ENCODE results near the gene CELSR1.
A peak's percentile ranks its signal among the peaks of the same experiment; 100 is the strongest.

Gene CELSR1

DNA sequence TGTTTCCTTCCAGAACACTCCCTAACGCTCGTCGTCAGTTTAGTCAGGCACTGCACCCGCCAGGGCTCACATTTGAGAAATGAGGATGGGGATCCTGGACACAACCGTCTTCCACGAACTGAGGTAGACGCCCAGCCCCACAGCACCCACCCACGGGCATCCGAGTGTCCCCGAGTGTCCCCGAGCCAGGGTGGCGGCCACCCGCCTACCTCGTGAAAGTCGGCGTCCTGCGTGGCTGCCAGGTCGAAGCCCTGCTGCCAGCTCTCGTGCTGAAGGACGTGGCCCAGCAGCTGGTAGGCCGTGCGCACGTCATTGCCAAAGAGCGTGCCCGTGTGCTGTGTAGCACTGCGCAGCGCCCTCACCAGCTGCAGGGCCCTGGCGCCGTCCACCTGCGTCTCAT is 148.3 kb downstream of the CELSR1 start:
- ChIA-PET CTCF (no interaction called here), POLR2A (ENCODE audit: low non-redundant PET) (no interaction called here)
- no peak for DNase-seq (ENCODE audit: low spot score)
- TF ChIP-seq, protein P1, sequence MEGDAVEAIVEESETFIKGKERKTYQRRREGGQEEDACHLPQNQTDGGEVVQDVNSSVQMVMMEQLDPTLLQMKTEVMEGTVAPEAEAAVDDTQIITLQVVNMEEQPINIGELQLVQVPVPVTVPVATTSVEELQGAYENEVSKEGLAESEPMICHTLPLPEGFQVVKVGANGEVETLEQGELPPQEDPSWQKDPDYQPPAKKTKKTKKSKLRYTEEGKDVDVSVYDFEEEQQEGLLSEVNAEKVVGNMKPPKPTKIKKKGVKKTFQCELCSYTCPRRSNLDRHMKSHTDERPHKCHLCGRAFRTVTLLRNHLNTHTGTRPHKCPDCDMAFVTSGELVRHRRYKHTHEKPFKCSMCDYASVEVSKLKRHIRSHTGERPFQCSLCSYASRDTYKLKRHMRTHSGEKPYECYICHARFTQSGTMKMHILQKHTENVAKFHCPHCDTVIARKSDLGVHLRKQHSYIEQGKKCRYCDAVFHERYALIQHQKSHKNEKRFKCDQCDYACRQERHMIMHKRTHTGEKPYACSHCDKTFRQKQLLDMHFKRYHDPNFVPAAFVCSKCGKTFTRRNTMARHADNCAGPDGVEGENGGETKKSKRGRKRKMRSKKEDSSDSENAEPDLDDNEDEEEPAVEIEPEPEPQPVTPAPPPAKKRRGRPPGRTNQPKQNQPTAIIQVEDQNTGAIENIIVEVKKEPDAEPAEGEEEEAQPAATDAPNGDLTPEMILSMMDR (conservative IDR thresholded peaks at IDR 0.05; ENCODE audit: low read depth), result no peak
- no peak overlapping the region for H3K27ac ChIP-seq

DNA sequence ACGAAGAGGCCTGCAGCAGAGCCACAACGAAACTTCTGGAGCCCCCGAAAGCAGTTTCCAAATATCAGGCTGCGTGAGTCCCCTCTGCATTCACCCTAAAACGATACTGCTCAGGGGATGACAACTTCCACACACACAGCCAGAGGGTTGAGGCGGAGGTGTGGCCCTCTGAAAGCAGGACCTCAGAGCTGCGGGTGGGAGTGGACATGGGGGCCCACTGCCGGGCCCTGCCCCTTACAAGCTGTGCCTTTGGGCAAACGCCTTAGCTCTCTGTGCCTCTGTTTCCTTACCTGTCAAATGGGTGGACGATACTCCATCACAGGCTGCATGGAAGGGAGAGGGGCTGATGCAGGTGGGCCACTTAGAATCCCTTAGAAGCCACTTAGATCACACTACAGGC is 148.8 kb downstream of the CELSR1 start:
- DNase-seq (ENCODE audit: low spot score), result no peak
- POLR2A ChIA-PET (ENCODE audit: low non-redundant PET), result no interaction called here
- H3K27ac ChIP-seq, result no peak overlapping the region
- CTCF ChIA-PET, result no interaction called here
- TF ChIP-seq, protein P1 (conservative IDR thresholded peaks at IDR 0.05; ENCODE audit: low read depth), result no peak

DNA sequence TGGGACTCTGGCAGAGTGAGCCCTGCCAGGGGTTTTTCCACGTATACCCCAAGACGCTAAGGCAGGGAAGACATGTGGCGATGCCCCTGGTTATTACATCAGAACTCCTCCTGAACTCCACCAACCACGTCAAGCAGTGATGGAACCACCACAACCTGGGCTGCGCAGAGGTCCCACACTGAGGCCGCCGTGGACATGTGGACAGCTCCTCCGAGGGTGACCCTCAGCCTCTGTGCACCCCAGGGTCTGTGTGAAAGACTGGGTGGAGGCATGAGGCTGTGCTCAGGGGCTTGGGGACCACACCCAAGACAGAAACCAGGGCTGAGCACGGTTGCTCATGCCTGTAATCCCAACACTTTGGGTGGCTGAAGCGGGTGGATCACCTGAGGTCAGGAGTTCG is 149.7 kb downstream of the CELSR1 start:
- ChIA-PET POLR2A (ENCODE audit: low non-redundant PET) (no interaction called here), CTCF (no interaction called here)
- TF ChIP-seq, protein P1 (conservative IDR thresholded peaks at IDR 0.05; ENCODE audit: low read depth), result no peak
- peak overlapping the region; percentile 7; the same call in 1 of the 2 replicates for H3K27ac ChIP-seq
- no peak for DNase-seq (ENCODE audit: low spot score)

DNA sequence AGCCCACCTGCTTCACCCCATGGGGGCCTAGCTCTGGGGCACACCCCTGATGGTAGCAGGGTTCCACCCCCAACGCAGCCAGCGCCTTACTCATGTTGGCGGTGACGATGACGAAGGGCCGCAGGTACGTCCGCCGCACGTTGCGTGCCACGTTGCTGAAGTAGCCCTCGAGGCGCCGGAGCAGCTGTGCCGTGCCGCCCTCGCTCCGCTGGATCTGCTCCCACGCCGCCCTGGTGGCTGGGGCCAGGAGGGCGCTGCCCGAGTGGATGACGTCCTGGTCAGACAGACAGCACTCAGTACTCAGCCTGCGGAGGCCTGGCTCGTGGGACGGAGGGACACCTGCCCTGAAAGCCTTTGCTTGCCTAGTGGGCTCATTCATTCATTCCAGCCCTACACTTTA is 151.1 kb downstream of the CELSR1 start:
- no peak for DNase-seq (ENCODE audit: low spot score)
- ChIA-PET CTCF (interaction anchor here (0.6 to 1.4 kb wide), 2 partner anchors 19 to 1186 kb away, joined by 3 read pairs; no protein-coding TSS in a partner anchor), POLR2A (ENCODE audit: low non-redundant PET) (no interaction called here)

DNA sequence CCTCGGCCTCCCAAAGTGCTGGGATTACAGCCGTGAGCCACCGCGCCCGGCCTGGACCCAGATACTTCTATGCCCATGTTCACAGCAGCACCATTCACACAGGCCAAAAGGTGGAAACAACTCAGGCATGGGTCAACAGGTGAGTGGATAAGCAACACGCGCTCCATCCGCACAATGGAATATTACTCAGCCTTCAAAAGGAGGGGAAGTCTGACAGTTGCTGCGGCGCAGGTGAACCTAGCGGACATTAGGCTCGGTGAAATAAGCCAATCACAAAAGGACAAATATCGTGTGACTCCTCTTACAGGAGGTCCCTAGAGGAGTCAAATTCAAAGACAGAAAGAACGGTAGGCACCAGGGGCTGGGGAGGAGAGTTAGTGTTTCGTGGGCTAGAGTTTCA is 154.9 kb downstream of the CELSR1 start:
- ChIA-PET CTCF (no interaction called here), POLR2A (ENCODE audit: low non-redundant PET) (no interaction called here)
- TF ChIP-seq, protein P1 (conservative IDR thresholded peaks at IDR 0.05; ENCODE audit: low read depth), result no peak
- DNase-seq (ENCODE audit: low spot score), result no peak
- no peak overlapping the region for H3K27ac ChIP-seq

More for the DNA sequence above, 151.1 kb downstream of the CELSR1 start:
- H3K27ac ChIP-seq, result no peak overlapping the region
- TF ChIP-seq, protein P1 (conservative IDR thresholded peaks at IDR 0.05; ENCODE audit: low read depth), result no peak

DNA sequence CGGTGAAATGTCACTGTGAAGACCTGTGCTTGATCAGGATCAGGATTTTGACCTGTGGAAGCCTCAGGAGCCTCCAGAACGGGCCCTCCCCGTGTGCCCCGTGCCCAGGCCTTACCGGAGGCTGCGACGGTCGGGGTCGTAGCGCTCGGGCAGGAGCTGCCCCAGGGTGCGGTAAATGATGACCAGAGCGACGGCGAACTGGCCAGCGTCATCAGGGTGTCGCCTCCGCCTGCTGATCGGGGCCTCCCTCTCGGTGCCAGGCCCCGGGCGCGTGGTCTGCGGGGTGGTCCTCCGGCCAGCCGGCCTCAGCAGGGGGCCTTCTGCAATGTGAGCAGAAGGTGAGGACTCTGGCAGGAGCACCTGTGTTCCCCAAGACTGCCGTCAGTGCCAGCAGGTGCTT is 155.7 kb downstream of the CELSR1 start:
- H3K27ac ChIP-seq, result peak overlapping the region; percentile 28
- POLR2A ChIA-PET (ENCODE audit: low non-redundant PET), result no interaction called here
- TF ChIP-seq, protein P1 (conservative IDR thresholded peaks at IDR 0.05; ENCODE audit: low read depth), result no peak
- CTCF ChIA-PET, result no interaction called here
- no peak for DNase-seq (ENCODE audit: low spot score)

DNA sequence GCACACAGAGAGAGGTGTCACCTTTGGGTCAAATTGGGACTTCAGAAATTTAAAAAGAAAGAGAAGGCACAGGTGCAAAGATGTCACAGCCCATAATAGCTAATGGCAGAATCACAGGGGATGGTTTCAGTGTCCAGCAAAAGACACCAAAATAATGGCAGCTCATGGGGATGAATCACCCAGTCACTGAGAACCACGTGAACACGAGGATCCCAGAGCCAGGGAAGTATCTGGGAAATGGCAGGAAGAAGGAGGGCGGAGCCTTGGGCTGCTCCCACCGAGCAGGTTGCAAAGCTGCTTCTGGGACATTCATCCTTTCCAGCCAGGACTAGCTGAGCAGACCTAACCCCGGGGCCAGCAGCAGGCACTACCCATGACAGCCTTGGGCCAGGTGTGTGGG is 156.3 kb downstream of the CELSR1 start:
- TF ChIP-seq, protein P1 (conservative IDR thresholded peaks at IDR 0.05; ENCODE audit: low read depth), result no peak
- peak overlapping the region; percentile 28 for H3K27ac ChIP-seq
- DNase-seq (ENCODE audit: low spot score), result no peak
- CTCF ChIA-PET, result no interaction called here
- POLR2A ChIA-PET (ENCODE audit: low non-redundant PET), result no interaction called here
